Measurements from ENCODE around the gene PRKCE.
A peak's percentile ranks its signal among the peaks of the same experiment; 100 is the strongest.

PRKCE gene

DNA sequence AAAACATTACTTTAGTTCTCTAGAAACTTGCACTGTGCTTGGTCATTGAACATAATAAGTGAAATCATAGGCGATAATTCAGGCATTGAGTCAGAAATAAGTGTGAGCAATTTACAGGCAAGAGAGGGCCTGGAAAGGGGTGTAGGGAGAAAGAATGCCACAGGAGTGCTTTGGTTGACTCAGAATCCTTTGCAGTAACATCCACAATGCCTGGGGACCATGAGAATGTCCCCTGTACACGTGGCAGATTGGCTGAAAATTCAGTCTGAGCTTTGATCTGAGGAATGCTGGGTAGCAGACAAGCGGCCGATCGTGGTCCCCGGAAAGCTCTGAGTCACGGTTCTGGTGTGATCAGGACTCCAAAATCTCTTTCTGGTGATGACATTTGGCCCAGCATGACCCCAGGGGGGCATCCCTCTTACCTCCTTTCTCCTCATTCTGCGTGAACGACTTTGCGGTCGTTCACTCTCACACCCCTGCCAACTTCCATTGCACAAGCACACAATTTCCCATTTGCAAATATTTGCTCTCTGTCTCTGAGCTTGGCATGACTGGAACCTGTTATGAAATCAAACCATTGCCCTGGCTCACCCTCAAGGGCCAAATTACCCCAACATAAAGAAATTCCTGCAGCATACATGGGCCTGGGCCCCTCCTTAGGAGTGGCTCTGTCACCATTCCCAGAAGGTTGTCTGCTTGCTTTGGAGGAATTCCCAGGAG lies 340.7 kb downstream of the PRKCE start:
- DNase-seq (ENCODE audit: low spot score), result no peak

DNA sequence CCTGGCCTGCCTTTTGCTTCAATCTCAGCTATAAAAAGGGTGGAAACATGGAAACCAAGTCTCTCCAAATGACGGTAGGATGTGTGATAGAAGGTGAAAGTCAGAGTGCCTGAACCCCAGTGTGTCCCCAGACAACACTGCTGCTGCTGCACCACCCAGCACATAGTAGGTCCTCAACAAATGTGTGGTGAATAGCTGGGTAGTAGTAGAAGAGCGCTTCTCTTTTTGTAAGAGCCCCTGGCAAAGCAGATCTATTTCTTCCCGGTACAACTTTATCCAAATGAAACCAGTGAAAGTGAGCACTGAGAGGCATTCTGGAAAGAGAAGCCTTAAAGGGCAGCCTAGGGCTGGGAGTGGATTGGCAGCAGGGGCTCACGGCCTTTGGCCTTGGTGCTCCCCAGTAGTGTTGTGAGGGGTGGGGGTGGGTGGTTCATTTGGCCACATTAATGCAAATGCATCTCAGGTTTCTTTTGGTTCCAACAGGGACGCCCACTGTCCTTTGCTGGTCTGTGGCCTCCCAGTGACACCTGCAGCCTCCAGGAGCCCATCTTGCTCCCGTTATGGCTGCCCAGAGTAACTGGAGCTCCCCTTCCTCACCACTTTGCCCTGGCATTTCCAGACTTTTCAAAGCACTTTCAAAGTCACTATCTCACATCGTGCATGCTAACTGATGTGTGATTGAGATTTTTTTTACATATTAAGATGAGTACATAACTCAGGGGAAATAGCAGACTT lies 341.4 kb downstream of the PRKCE start:
- no peak for DNase-seq (ENCODE audit: low spot score)

- DNase-seq (ENCODE audit: low spot score), result peak; percentile 78
Measured at GRCh38 chr2:45993476-45993991, 342.1 kb downstream of the PRKCE start.

GRCh38 chr2:45994060-45994459 lies 342.6 kb downstream of the PRKCE start:
- DNase-seq (ENCODE audit: low spot score), result no peak

DNA sequence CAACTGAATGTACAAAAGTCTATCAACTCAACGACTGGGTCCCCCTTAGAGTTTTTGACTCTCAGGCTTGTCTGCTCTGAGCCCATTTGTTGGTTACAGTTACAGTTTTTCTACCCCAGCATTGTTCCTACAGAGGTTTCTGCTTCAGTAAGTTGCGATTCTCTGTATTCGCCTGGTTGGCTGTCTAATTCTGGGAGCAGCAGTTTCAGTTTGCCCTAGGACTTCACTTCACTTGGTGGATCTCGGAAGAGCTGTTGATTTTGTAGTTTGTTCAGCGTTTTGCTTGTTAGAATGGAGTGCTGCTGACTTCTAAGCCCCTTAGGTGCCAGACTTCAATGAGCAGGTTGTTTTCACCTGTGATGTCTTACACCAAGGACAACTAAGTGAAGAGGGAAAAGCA lies 349.2 kb downstream of the PRKCE start:
- no peak for DNase-seq (ENCODE audit: low spot score)

- DNase-seq (ENCODE audit: low spot score), result no peak
Measured at GRCh38 chr2:46001290-46001689, 349.8 kb downstream of the PRKCE start.

DNA sequence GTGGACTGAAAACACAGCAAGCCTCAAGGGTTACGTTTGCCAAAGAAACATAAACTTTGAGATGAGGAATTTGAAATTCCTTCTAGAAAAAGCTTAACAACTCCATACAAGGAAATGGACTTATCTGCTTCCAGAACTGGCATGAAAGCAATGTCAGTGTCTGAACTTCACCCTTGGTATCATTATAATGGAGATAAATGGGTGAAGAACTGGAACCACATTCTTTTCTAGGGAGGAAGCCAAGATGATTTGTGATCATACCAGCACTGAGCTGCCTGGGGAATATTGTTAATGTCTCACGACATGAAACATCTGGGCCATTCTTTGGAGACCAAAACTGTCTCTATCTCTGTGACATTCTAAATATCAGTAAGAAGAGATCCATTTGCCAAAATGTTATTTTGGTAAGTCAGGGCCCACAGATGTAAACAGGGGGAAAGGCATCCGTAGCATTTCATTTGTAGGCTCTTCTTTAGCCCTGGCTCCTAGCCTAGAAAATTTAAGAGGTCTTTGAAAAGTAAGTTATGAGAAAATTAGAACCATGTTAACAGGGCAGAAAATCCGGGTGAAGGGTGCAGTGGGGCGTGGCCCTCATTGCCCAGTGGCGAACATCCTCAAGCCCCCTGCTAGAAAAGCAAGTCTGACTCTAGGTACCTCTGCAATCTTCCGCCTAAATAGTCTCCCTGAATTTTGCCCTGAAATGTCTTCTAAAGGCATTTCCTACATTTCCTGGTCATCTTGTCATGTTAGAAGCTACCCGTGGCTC lies 350.4 kb downstream of the PRKCE start:
- DNase-seq (ENCODE audit: low spot score), result no peak

GRCh38 chr2:46002507-46002883 lies 351.0 kb downstream of the PRKCE start:
- no peak for DNase-seq (ENCODE audit: low spot score)

- DNase-seq (ENCODE audit: low spot score), result no peak
Measured at GRCh38 chr2:46002947-46003346, 351.5 kb downstream of the PRKCE start.

DNA sequence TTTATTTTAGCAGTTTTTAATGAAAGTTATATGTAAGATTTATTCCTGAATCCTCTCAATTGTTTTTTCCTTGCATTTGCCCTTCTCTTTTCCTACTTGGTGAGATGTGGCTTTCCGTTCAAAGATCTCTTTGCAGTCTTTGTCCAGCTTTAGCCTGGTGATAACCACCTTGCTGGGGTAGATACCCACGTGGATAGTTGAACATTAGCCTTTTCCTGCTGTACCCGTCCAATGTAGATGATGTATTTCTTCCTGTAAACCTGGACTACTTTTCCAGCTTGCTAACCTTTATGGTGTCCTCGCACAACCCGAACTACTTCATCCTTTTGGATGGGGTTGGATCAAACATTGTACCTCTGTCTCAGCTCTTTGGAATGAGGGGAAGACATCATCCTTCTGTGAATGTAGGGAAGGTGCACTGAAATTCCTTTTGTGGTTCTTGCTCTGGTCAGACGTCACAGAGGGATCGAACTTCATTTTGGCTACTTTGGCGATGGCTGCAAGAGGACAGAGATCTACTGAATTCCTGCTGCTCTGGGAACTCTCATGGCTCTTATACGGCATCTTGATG lies 352.5 kb downstream of the PRKCE start:
- no peak for DNase-seq (ENCODE audit: low spot score)

- DNase-seq (ENCODE audit: low spot score), result no peak
Measured at GRCh38 chr2:46006473-46007025, 355.1 kb downstream of the PRKCE start.

DNA sequence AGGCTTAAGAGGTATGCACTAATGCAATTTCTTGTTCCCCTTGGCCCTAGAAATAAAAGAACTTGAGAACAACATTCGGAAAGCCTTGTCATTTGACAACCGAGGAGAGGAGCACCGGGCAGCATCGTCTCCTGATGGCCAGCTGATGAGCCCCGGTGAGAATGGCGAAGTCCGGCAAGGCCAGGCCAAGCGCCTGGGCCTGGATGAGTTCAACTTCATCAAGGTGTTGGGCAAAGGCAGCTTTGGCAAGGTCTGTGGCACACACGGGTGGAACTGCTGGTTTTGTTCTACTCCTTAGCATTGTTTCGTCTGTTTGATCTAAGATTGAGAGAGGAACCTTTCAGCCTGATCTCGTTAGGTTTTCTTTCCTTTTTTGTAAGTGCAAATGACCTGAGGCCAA lies 355.9 kb downstream of the PRKCE start:
- DNase-seq (ENCODE audit: low spot score), result no peak

- DNase-seq (ENCODE audit: low spot score), result no peak
Measured at GRCh38 chr2:46008091-46008870, 356.8 kb downstream of the PRKCE start.

GRCh38 chr2:46009315-46009714 lies 357.8 kb downstream of the PRKCE start:
- no peak for DNase-seq (ENCODE audit: low spot score)

- DNase-seq (ENCODE audit: low spot score), result no peak
Measured at GRCh38 chr2:46009772-46010171, 358.3 kb downstream of the PRKCE start.

DNA sequence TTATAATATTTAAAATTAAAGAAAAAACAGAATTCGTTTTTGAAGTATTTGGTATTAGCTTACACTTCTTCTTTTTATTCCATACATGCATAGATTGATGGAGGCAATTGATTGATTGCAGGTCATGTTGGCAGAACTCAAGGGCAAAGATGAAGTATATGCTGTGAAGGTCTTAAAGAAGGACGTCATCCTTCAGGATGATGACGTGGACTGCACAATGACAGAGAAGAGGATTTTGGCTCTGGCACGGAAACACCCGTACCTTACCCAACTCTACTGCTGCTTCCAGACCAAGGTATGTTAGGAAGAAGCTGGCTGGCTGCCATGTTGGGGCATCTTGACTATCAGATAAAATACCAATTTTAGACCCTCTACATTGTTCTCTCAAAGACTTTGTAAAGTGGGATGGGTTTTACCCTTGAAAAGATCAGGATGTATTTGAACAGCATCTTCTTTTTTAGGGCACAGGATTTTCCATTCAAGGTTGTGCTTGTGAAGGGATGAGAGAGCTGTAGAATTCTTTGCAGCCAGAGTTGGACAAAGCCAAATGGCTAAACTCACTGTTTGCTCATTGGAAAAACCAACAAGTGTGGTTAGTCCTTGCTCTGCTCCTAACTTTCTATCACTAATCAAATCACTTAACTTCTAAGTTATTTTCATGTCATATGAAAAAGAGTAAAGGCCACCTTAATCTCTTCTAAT lies 358.9 kb downstream of the PRKCE start:
- no peak for DNase-seq (ENCODE audit: low spot score)

GRCh38 chr2:46010925-46011490 lies 359.5 kb downstream of the PRKCE start:
- peak; percentile 41 for DNase-seq (ENCODE audit: low spot score)

DNA sequence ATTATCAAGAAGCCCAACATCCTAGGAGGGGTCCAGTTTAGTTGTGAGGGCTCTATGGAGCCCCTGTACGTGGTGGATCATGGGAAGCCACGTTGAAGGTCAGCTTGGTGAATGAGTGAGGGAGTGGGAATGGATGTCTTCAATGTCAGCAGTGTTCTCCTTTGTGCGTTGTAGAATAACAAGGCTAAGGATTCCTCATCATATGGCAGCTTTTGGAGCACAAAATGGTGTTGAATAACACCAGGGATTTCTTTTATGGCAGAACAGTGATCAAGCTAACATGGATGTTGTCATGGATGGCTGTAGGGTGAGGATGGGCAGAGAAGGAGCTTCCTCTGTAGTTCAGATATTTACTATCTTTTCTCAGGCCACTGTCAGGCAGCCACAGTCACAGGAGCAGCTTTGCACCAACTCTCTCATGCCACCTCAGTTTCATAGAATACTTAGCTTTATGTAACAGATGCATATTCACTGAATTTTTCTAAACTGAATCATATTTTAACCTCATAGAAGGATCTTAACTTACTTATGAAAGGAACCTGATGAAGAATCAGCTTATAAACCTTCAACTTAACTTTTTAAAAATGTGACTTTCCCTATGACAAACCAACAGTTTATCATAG lies 361.3 kb downstream of the PRKCE start:
- DNase-seq (ENCODE audit: low spot score), result no peak

GRCh38 chr2:46013726-46014125 lies 362.3 kb downstream of the PRKCE start:
- DNase-seq (ENCODE audit: low spot score), result no peak

Data from iPS-NIHi11 (cell line).